Activated CD8-positive, alpha-beta T cell treated with anti-CD3 and anti-CD28 coated beads, Interleukin-2, amount 10 ng/mL, durations not matched to agents 7 days and 5 days (primary cell): ENCODE data around the gene RABL3. TPM values are rescaled to one million over a fixed set of nuclear protein-coding genes. Genes with fewer than 3 reads are reported as not detected.
"Not testable (repeated sequence)": the region's sequence is repeated elsewhere in the genome, so short reads cannot be mapped to it uniquely, and the experiment has no call there.

ENCODE experiments used
- ATAC-seq: fragments of 150-1000 bp; cut with Tn5 transposase; one replicate; pipeline ENCODE4 v1.10.0; 2021; ENCODE audit warnings: moderate library complexity
- CTCF ChIA-PET: fragments of 350-600 bp; sonication (Branson Sonifier 250); formaldehyde crosslinking; loops from one replicate; lab custom pipeline; 2021; ENCODE audit warnings: antibody characterized with exemption; lab: Charles Lee
- POLR2A ChIA-PET: fragments of 350-600 bp; sonication (Branson Sonifier 250); formaldehyde crosslinking; loops from one replicate; lab custom pipeline; 2021; ENCODE audit warnings: antibody characterized with exemption; lab: Charles Lee
- DNase-seq: peaks from one replicate; pipeline ENCODE4 v3.0.0-alpha.2; 2020
- H3K27ac Mint-ChIP-seq: one replicate; pipeline ENCODE4 v1.8.0; 2021; ENCODE audit warnings: mild to moderate bottlenecking, mixed read lengths
- H3K27me3 Mint-ChIP-seq: one replicate; pipeline ENCODE4 v1.8.0; 2021; ENCODE audit warnings: low read depth, mixed read lengths
- H3K36me3 Mint-ChIP-seq: one replicate; pipeline ENCODE4 v1.8.0; 2021; ENCODE audit warnings: low read depth, mixed read lengths
- H3K4me1 Mint-ChIP-seq: one replicate; pipeline ENCODE4 v1.8.0; 2021; ENCODE audit warnings: low read depth, mixed read lengths
- H3K4me3 Mint-ChIP-seq: one replicate; pipeline ENCODE4 v1.8.0; 2021; ENCODE audit warnings: mild to moderate bottlenecking, mixed read lengths
- H3K9me3 Mint-ChIP-seq: one replicate; pipeline ENCODE4 v1.8.0; 2022; ENCODE audit warnings: mixed read lengths; ENCODE audit not compliant: insufficient read depth
- total RNA-seq, 2 experiments: library from RNA; stranded (reverse); gene quantifications; one replicate each; pipeline ENCODE4 v1.2.3, GENCODE V29; 2021

RABL3 gene
- total RNA-seq, 2 experiments from 2014 or later: 24.4 to 25.5 TPM

DNA sequence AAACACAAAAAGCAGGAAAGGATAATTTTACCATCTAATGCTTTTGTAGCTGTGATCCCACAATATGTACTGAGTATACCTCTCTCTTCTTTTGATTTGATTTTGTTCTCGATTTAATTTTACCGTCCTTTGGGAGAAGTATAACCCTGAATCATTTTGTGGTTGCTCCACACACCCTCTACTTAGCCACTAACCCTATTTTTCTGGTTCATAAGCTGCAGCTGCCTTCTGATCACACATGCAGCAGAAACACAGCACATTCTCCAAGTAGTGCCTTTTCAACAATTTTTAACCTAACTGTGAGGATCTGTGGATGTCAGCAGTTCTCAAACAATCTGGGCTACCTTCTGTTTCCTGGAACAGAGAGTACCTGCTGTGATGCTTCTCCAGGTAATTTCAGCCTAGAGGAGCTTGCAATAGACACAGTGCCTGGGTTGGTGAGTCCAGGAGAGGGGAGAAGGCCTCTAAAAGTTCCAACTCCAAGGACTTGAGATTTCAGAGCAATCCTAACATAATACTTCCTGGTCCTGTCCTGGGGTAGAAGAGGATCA, 100.5 kb downstream of the RABL3 start:
- DNase-seq: no peak
- ChIA-PET POLR2A (no interaction called here), CTCF (interaction anchor here (1.4 kb wide), 3 partner anchors 9 to 153 kb away, joined by 3 to 4 read pairs (median 4); partner anchors contain the start of gene NDUFB4)
- Mint-ChIP-seq H3K4me1 (peaks cover 9% of the 10 kb centered on the region), H3K9me3 (no peaks in the 10 kb centered on the region), H3K4me3 (no peak overlapping the region), H3K27me3 (no peaks in the 10 kb centered on the region), H3K36me3 (no peaks in the 10 kb centered on the region), H3K27ac (no peak overlapping the region)
- ATAC-seq: no peak

DNA sequence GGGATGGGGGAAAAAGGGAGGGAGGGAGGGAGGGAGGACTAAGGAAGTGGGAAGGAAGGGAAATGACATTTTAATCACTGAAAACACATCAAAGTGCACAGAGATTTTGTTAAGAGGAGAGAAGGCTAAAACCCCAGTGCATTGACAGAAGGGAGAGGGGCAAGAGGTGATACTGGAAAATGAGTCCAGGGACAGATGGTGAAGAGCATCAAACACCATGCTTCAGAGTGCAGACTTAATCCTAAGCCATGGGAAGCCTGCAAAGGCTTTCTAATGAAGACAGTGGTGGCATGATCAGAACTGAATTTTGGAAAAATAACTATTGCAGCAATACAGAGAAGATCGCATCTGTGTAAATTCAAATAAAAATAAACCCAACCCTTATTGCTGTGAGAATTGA, 102.1 kb downstream of the RABL3 start:
- no peak overlapping the region for H3K27ac Mint-ChIP-seq
- POLR2A ChIA-PET: no interaction called here
- H3K4me1 Mint-ChIP-seq: peaks cover 9% of the 10 kb centered on the region
- ATAC-seq: no peak
- H3K9me3 Mint-ChIP-seq: no peaks in the 10 kb centered on the region
- no peaks in the 10 kb centered on the region for H3K36me3 Mint-ChIP-seq
- CTCF ChIA-PET: no interaction called here
- DNase-seq: no peak
- H3K27me3 Mint-ChIP-seq: no peaks in the 10 kb centered on the region
- H3K4me3 Mint-ChIP-seq: no peak overlapping the region

DNA sequence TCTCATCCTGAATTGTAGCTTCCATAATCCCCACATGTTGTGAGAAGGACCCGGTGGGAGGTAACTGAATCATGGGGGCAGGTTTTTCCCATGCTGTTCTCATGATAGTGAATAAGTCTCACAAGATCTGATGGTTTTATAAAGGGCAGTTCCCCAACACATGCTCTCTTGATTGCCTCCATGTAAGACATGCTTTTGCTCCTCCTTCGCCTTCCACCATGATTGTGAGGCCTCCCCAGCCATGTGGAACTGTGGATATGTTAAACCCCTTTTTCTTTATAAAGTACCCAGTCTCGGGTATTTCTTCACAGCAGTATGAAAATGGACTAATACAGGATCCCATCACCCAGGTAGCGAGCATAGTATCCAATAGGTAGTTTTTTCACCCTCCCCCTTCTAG, 103.5 kb downstream of the RABL3 start:
- H3K27ac Mint-ChIP-seq, H3K9me3 Mint-ChIP-seq, ATAC-seq, H3K4me3 Mint-ChIP-seq, POLR2A ChIA-PET, CTCF ChIA-PET, H3K36me3 Mint-ChIP-seq, H3K27me3 Mint-ChIP-seq, H3K4me1 Mint-ChIP-seq, DNase-seq: not testable (repeated sequence)

DNA sequence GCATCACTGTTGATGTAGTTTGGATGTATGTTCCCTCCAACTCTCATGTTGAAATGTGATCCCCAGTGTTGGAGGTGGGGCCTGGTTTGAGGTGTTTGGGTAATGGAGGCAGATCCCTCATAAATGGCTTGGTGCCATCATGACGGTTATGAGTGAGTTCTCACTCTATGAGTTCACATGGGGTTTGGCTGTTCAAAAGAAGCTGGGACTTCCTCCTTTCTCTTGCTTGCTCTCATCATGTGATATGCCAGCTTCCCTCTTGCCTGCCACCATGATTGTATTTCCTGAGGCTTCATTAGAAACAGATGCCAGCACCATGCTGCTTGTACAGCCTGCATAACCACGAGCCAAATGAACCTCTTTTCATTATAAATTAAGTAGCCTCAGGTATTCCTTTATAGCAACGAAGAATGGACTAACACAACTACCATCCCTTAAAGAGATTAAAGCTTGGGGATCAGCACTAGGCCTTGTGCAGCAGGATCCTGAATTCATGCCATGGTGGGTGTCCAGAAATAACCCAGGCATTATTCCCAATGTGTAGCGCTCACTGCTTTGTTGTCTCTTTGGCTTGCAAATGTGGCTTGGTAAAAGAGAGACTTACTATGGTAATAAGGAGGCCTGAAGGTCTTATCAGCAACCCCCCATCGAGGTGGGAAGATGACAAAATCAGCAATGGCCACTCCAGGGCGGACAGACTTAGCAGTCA, 104.3 kb downstream of the RABL3 start:
- DNase-seq (no peak), ATAC-seq (no peak)
- Mint-ChIP-seq H3K9me3 (no peaks in the 10 kb centered on the region), H3K27ac (no peak overlapping the region), H3K4me3 (no peak overlapping the region), H3K4me1 (peaks cover 9% of the 10 kb centered on the region), H3K36me3 (no peaks in the 10 kb centered on the region), H3K27me3 (no peaks in the 10 kb centered on the region)
- ChIA-PET POLR2A (no interaction called here), CTCF (no interaction called here)

DNA sequence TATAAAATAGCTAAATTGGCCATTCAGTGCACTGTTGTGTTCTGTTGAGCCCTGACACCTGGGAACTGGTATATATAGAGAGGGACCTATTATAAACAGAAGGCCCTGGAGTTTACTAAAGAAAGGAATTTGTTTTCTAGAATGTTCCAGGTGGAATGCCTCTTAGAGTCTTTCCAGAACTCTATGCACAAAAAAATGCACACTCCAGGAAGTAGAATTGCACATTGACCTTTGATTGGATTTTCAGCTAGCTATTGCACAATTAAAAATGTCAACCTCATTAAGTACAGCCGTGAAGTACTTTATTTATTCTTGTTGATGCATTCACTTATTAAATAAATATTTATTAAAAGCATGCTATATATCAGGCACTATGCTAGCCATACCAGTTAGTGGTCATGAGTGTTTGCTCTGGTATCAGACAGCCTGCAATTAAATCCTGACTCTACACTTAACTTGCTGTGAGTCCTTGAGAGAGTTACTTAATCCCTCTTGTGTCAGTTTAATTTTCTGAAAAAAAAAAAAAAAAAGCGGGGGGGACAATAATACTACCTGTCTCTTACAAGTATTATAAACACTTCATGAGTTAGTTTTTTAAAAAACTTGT, 105.4 kb downstream of the RABL3 start:
- no peak for ATAC-seq
- ChIA-PET CTCF (no interaction called here), POLR2A (no interaction called here)
- Mint-ChIP-seq H3K4me3 (no peak overlapping the region), H3K27ac (no peak overlapping the region), H3K27me3 (no peaks in the 10 kb centered on the region), H3K4me1 (peaks cover 9% of the 10 kb centered on the region), H3K36me3 (no peaks in the 10 kb centered on the region), H3K9me3 (no peaks in the 10 kb centered on the region)
- DNase-seq: no peak

Other genes with a start within 250 kb of the RABL3 start
- gene NDUFB4, start 146.2 kb downstream of the RABL3 start, total RNA-seq: 100 to 1,000 TPM; 119 to 124 TPM
- gene HGD, start 60.3 kb downstream of the RABL3 start, total RNA-seq: under 1 TPM; 0.26 to 0.29 TPM
- 10 to 100 TPM; 32.3 to 32.4 TPM for gene GTF2E1, start 228 bp upstream of the RABL3 start, total RNA-seq
- not detected for gene STXBP5L, start 165.7 kb upstream of the RABL3 start, total RNA-seq